Liver (tissue), 9 donors: ENCODE data around the gene GLMP. TPM values are rescaled to one million over a fixed set of nuclear protein-coding genes. Genes with fewer than 3 reads are reported as not detected.

Source experiments
- DNase-seq: peaks from one replicate; pipeline ENCODE4 v3.0.0-alpha.2; 2017; ENCODE audit warnings: low spot score
- H3K27ac ChIP-seq, 2 donors: one replicate each; pipeline ENCODE4 v1.7.0; 2013; ENCODE audit warnings: inconsistent platforms in 2 of 2, low read length in 2 of 2, control low read depth in 1 of 2, low read depth in 1 of 2, mild to moderate bottlenecking in 1 of 2
- H3K27me3 ChIP-seq, 4 donors: one replicate each; pipeline versions ENCODE4 v1.6.1 to v1.7.0; 2013; ENCODE audit warnings: low read length in 3 of 4, inconsistent platforms in 1 of 4, mild to moderate bottlenecking in 1 of 4, moderate library complexity in 1 of 4; ENCODE audit not compliant: control insufficient read depth in 4 of 4, insufficient read depth in 4 of 4
- H3K36me3 ChIP-seq, 4 donors: one replicate each; pipeline versions ENCODE4 v1.6.1 to v1.7.0; 2013; ENCODE audit warnings: low read length in 3 of 4, mild to moderate bottlenecking in 3 of 4, low read depth in 1 of 4, moderate library complexity in 1 of 4; ENCODE audit not compliant: control insufficient read depth in 4 of 4, insufficient read depth in 3 of 4
- H3K4me1 ChIP-seq, 4 donors: one replicate each; pipeline versions ENCODE4 v1.6.1 to v1.7.0; 2013; ENCODE audit warnings: low read length in 3 of 4, mild to moderate bottlenecking in 3 of 4, moderate library complexity in 1 of 4; ENCODE audit not compliant: control insufficient read depth in 4 of 4, insufficient read depth in 4 of 4
- H3K4me3 ChIP-seq, 3 donors: one replicate each; pipeline versions ENCODE4 v1.6.1 to v1.7.0; 2013; ENCODE audit warnings: low read length in 3 of 3, control low read depth in 1 of 3, low read depth in 1 of 3, mild to moderate bottlenecking in 1 of 3
- H3K9ac ChIP-seq, 2 donors: one replicate each; pipeline ENCODE4 v1.7.0; 2013; ENCODE audit warnings: low read length in 2 of 2, mild to moderate bottlenecking in 2 of 2, moderate library complexity in 2 of 2, control low read depth in 1 of 2, low read depth in 1 of 2
- H3K9me3 ChIP-seq, 4 donors: one replicate each; pipeline versions ENCODE4 v1.6.1 to v1.7.0; 2013; ENCODE audit warnings: low read length in 3 of 4; ENCODE audit not compliant: control insufficient read depth in 4 of 4
- ATF3 ChIP-seq: IDR thresholded peaks from 2 replicates; pipeline ENCODE4 v1.6.1; 2016; ENCODE audit warnings: antibody characterized with exemption
- CTCF ChIP-seq: fragments of 150-350 bp; IDR thresholded peaks from 2 replicates; pipeline ENCODE4 v1.5.1; 2017; ENCODE audit warnings: improper control_type of control experiment, low read depth, low read length; ENCODE audit not compliant: missing input control
- EGR1 ChIP-seq, 2 donors: IDR thresholded peaks; 2 replicates each; pipeline ENCODE4 v1.6.1; 2016 to 2018; ENCODE audit warnings: antibody characterized with exemption in 2 of 2, low read depth in 2 of 2
- FOXA1 ChIP-seq: IDR thresholded peaks from 2 replicates; pipeline ENCODE4 v1.6.1; 2016; ENCODE audit warnings: antibody characterized with exemption
- FOXA2 ChIP-seq: IDR thresholded peaks from 2 replicates; pipeline ENCODE4 v1.6.1; 2016; ENCODE audit warnings: antibody characterized with exemption
- GABPA ChIP-seq, 2 donors: IDR thresholded peaks in 1 of 2; conservative IDR thresholded peaks in 1 of 2; 2 replicates each; pipeline ENCODE4 v1.6.1; 2016; ENCODE audit warnings: antibody characterized with exemption in 2 of 2, mild to moderate bottlenecking in 1 of 2, moderate library complexity in 1 of 2
- HNF4G ChIP-seq: IDR thresholded peaks from 2 replicates; pipeline ENCODE4 v1.6.1; 2016; ENCODE audit warnings: antibody characterized with exemption
- JUND ChIP-seq, 2 donors: IDR thresholded peaks; 2 replicates each; pipeline ENCODE4 v1.6.1; 2016; ENCODE audit warnings: antibody characterized with exemption in 2 of 2
- MAX ChIP-seq: IDR thresholded peaks from 2 replicates; pipeline ENCODE4 v1.6.1; 2016; ENCODE audit warnings: antibody characterized with exemption
- NR2F2 ChIP-seq: IDR thresholded peaks from 2 replicates; pipeline ENCODE4 v1.6.1; 2016; ENCODE audit warnings: antibody characterized with exemption
- RAD21 ChIP-seq, 2 donors: IDR thresholded peaks; 2 replicates each; pipeline ENCODE4 v1.6.1; 2016; ENCODE audit warnings: antibody characterized with exemption in 2 of 2, mild to moderate bottlenecking in 2 of 2
- REST ChIP-seq: IDR thresholded peaks from 2 replicates; pipeline ENCODE4 v1.6.1; 2016; ENCODE audit warnings: antibody characterized with exemption, mild to moderate bottlenecking
- RXRA ChIP-seq, 2 donors: IDR thresholded peaks; 2 replicates each; pipeline ENCODE4 v1.6.1; 2017 to 2018; ENCODE audit warnings: antibody characterized with exemption in 2 of 2, mild to moderate bottlenecking in 1 of 2
- SP1 ChIP-seq: IDR thresholded peaks from 2 replicates; pipeline ENCODE4 v1.6.1; 2018; ENCODE audit warnings: antibody characterized with exemption, mild to moderate bottlenecking
- YY1 ChIP-seq: IDR thresholded peaks from 2 replicates; pipeline ENCODE4 v1.6.1; 2016; ENCODE audit warnings: antibody characterized with exemption, mild to moderate bottlenecking
- WGBS: extraction: QIAGEN DNeasy Blood & Tissue Kit; methylation state at CpG from one replicate; pipeline ENCODE4 v1.1.7; 2013; 5-methylcytosine and 5-hydroxymethylcytosine counted together
- polyA plus RNA-seq, 2 donors: library from polyadenylated mRNA; stranded (reverse) in 1 of 2; unstranded in 1 of 2; fragments of 200-250 nt in 1 of 2; fragments of >200 nt in 1 of 2; fragmentation: Nextera tagmentation in 1 of 2; extraction: Ambion mirVana in 1 of 2; gene quantifications; one replicate each; pipeline versions ENCODE4 v1.2.1 to v1.2.3, GENCODE V29; 2013 to 2015
- total RNA-seq, 2 donors: library from RNA; depleted of rRNA; stranded (reverse); fragments of >200 nt; gene quantifications; one replicate each; pipeline ENCODE4 v1.2.3, GENCODE V29; 2014
- donor health status: healthy.
- donor health status: healthy.
- donor health status: healthy.
- donor health status: healthy.
- donor health status: healthy.

Gene GLMP
- total and polyA plus RNA-seq, 4 donors, result 26.5 to 51.4 (median 39.0) TPM

- TF ChIP-seq CTCF (no peak), EGR1 (IDR thresholded peaks at IDR 0.05; ENCODE audit: low read depth in 2 of 2) (no peak)
These were observed 37.8 kb downstream of the GLMP start (continued) for GRCh38 chr1:156257711-156258110.

GRCh38 chr1:156253634-156254033, 41.8 kb downstream of the GLMP start:
- WGBS, result 96% methylated on average over 3 of the region's 3 CpGs
- no peaks in the 10 kb centered on the region for H3K27me3 ChIP-seq

GRCh38 chr1:156251527-156251926, 44.0 kb downstream of the GLMP start:
- H3K9me3 ChIP-seq, result no peaks in the 10 kb centered on the region
- H3K27ac ChIP-seq, result no peak overlapping the region
- no peak for DNase-seq
- peaks cover 0 to 5% (median 1%) of the 10 kb centered on the region in 4 donors for H3K4me1 ChIP-seq
- H3K9ac ChIP-seq, result no peak overlapping the region
- H3K27me3 ChIP-seq, result no peaks in the 10 kb centered on the region
- 63% methylated on average over 3 of the region's 3 CpGs for WGBS
- no peak for TF ChIP-seq JUND (IDR thresholded peaks at IDR 0.05)
- TF ChIP-seq RAD21 (IDR thresholded peaks at IDR 0.05), result no peak
- no peak for TF ChIP-seq YY1
- H3K4me3 ChIP-seq, result no peak overlapping the region
- H3K36me3 ChIP-seq, result peaks cover 8 to 65% (median 49%) of the 10 kb centered on the region in 4 donors

More at GRCh38 chr1:156253634-156254033, 41.8 kb downstream of the GLMP start:
- no peaks in the 10 kb centered on the region for H3K9me3 ChIP-seq
- H3K36me3 ChIP-seq, result peaks cover 8 to 83% (median 59%) of the 10 kb centered on the region in 4 donors
- no peak overlapping the region for H3K4me3 ChIP-seq
- no peak for DNase-seq
- no peak for TF ChIP-seq RXRA (IDR thresholded peaks at IDR 0.05)
- TF ChIP-seq NR2F2, result no peak
- TF ChIP-seq ATF3, result no peak
- TF ChIP-seq REST, result no peak
- no peak for TF ChIP-seq EGR1 (IDR thresholded peaks at IDR 0.05; ENCODE audit: low read depth in 2 of 2)
- TF ChIP-seq GABPA (IDR thresholded peaks at IDR 0.05 in 1 of 2, conservative IDR thresholded peaks at IDR 0.05 in 1 of 2), result no peak
- TF ChIP-seq YY1, result no peak
- H3K4me1 ChIP-seq, result no peaks in the 10 kb centered on the region
- no peak overlapping the region for H3K9ac ChIP-seq
- no peak overlapping the region for H3K27ac ChIP-seq

- H3K4me1 ChIP-seq, result peaks cover 4 to 17% (median 9%) of the 10 kb centered on the region in 4 donors
- H3K9ac ChIP-seq, result no peak overlapping the region
- no peak overlapping the region for H3K4me3 ChIP-seq
- WGBS, result 93% methylated on average over 5 of the region's 5 CpGs
- H3K27ac ChIP-seq, result no peak overlapping the region
- DNase-seq, result no peak
- H3K36me3 ChIP-seq, result peaks cover 8 to 55% (median 43%) of the 10 kb centered on the region in 4 donors
- H3K27me3 ChIP-seq, result no peaks in the 10 kb centered on the region
- H3K9me3 ChIP-seq, result no peaks in the 10 kb centered on the region
- TF ChIP-seq JUND (IDR thresholded peaks at IDR 0.05) (no peak), SP1 (no peak), MAX (no peak), FOXA2 (no peak), GABPA (IDR thresholded peaks at IDR 0.05 in 1 of 2, conservative IDR thresholded peaks at IDR 0.05 in 1 of 2) (no peak), CTCF (no peak), HNF4G (no peak), FOXA1 (no peak)
These were observed 45.9 kb downstream of the GLMP start for GRCh38 chr1:156249593-156249992.
